HG03135 (cell line): ENCODE data around the gene METTL25.
"Not testable (repeated sequence)": the region's sequence is repeated elsewhere in the genome, so short reads cannot be mapped to it uniquely, and the experiment has no call there.

Experiments used
- ATAC-seq: cut with Tn5 transposase; IDR thresholded peaks from one replicate; pipeline ENCODE4 v1.9.1; 2021; ENCODE audit warnings: mild to moderate bottlenecking, moderate library complexity; ENCODE audit not compliant: unreplicated experiment

Gene METTL25, protein sequence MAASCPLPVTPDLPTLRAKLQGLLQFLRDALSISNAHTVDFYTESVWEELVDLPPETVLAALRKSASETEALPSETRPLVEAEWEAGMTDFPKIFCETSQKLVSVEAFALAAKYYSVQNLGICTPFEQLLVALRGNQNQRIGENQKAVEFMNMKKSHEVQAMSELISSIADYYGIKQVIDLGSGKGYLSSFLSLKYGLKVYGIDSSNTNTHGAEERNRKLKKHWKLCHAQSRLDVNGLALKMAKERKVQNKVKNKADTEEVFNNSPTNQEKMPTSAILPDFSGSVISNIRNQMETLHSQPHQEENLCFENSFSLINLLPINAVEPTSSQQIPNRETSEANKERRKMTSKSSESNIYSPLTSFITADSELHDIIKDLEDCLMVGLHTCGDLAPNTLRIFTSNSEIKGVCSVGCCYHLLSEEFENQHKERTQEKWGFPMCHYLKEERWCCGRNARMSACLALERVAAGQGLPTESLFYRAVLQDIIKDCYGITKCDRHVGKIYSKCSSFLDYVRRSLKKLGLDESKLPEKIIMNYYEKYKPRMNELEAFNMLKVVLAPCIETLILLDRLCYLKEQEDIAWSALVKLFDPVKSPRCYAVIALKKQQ

DNA sequence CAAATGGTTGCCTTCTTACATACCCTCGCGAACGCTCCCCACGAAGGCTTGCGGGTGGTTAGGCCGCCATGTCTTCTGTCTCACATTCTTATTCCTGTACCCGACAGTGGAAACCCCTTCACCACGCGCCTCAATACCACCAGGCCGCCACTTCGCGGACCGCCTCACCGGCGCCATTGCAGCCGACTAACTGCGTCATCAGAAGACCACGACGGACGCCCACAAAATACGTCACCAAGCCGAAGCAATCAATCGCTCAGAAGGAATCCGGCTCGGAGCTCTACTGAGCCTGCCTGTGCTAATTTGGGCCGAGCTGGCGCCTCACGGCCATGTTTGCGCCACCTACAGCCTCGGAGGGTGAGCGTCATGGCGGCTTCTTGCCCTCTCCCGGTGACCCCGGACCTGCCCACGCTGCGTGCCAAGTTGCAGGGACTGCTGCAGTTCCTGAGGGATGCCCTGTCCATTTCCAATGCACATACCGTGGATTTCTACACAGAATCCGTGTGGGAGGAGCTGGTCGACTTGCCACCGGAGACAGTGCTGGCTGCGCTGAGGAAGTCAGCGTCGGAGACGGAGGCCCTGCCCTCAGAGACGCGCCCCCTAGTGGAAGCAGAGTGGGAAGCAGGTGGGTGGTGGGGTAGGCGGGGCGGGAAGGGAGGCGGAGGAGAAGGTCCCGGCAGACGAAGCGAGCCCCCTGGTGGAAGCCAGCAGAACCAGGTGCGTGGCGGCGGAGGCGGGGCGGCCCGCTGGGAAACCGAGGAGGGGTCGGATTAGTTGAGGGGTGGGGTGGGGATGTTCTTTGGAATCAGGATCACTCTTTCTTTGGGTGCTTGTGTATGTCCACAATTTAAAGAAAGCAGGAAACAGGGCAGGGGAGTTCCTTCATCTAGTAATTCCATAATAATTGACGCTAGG, at the start of gene METTL25, which contains the start of gene CCDC59:
TSS of gene METTL25 (plus strand) at position 330 of the 915 bp plus-strand sequence. CDS start at position 367, 37 bp downstream.
TSS of gene CCDC59 (minus strand) at position 188 of the 915 bp plus-strand sequence. CDS start at position 177, 11 bp downstream.
- ATAC-seq, result peak; percentile 93

DNA sequence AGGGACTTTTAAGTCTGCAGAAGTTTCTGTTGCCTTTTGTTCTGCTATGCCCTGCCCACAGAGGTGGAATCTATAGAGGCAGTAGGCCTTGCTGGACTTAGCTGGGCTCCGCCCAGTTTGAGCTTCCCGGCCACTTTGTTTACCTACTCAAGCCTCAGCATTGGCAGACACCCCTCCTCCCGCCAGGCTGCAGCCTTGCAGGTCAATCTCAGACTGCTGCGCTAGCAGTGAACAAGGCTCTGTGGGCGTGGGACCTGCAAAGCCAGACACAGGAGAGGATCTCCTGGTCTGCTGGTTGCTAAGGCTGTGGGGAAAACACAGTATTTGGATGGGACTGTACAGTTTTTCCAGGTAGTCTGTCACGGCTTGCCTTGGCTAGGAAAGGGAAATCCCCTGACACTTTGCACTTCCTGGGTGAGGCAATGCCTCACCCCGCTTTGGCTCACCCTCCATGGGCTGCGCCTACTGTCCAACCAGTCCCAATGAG, 43.9 kb upstream of the METTL25 start:
- ATAC-seq, result no peak

DNA sequence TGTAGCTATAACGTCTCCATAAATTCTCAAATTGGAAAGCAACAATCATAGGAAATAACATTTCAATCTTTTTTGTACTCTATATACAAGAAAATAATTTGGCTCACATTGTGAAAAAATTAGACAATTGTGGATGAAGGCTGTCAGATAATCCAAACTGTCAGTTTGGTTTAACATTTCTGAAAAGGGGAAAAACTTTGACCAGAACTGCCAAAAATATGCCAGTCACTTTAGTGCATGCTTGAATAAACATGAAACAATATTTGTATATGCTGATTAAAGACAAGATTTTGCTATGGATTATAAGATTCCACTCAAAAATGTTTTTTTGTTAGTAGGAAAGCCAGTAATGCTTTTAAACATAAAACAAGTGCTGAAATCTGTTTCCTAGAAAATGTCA, 39.1 kb upstream of the METTL25 start:
- ATAC-seq, result no peak

DNA sequence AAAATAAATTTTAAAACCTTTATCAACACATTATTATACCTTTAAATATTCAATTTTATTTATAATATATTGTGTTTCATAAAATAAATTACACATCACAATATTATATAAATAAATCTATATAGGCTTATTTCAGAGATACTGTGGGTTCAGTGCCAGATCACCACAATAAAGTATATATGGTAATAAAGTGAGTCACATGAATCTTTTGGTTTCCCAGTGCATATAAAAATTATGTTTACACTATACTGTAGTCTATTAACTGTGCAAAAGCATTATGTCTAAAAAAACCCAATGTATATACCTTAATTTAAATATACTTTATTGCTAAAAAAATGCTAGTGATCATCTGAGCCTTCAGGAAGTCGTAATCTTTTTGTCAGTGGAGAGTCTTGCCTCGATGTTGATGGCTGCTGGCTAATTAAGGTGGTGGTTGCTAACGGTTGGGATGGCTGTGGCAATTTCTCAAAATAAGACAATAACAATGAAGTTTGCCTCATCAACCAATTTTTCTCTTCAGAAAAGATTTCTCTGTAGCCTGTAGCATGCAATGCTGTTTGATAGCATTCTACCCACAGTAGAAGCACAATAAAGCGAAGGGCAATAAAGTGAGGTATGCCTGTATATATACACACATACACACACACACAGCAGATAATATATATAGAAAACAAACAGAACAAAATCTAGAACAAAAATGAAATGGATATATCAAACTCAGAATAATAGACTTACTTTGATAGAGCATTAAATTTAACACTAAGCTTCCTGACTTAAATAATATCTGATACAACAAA, 32.6 kb upstream of the METTL25 start:
- no peak for ATAC-seq

GRCh38 chr12:82326905-82327503, 31.3 kb upstream of the METTL25 start:
- no peak for ATAC-seq

- ATAC-seq, result no peak
Observed at GRCh38 chr12:82327861-82328260, 30.5 kb upstream of the METTL25 start.

GRCh38 chr12:82329508-82329907, 28.8 kb upstream of the METTL25 start:
- ATAC-seq, result no peak

- no peak for ATAC-seq
Observed at GRCh38 chr12:82350161-82350560, 8.2 kb upstream of the METTL25 start.

DNA sequence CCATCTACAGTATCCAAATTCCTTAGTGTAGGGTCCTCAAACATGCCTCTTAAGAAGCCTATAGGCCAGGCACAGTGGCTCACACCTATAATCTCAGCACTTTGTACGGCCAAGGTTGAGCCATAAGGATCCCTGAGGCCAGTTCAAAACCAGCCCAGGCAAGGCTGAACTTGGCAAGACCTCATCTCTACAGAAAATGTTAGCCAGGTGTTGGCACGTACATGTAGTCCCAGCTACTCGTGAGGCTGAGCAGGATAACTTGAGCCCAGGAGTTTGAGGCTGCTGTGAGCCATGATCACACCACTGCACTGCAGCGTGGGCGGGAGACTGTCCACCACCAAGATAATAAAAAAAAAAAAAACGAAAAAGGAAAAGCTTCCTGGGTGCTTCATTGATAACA, 6.9 kb upstream of the METTL25 start:
- ATAC-seq, result no peak

DNA sequence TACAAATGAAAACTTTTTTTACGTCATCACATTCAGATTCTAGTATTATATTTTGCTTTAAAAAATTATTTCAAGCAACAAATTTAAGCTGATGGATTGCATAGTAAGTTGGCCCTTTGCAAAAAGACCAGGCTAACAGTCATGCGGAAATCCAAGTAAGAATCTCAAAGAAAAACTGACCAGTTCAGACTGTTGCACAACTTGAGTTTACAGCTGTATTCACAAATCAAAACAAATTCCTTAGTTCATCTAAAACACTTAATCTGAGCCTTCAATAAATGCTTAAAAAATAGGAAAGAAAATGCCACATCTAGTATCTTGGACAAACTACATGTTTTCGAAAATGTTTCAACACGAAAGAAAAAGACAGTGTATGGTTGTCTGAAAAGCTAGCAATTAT, 989 bp upstream of the METTL25 start:
- no peak for ATAC-seq

- ATAC-seq, result no peak
Observed at GRCh38 chr12:82357845-82358199, 507 bp upstream of the METTL25 start.

DNA sequence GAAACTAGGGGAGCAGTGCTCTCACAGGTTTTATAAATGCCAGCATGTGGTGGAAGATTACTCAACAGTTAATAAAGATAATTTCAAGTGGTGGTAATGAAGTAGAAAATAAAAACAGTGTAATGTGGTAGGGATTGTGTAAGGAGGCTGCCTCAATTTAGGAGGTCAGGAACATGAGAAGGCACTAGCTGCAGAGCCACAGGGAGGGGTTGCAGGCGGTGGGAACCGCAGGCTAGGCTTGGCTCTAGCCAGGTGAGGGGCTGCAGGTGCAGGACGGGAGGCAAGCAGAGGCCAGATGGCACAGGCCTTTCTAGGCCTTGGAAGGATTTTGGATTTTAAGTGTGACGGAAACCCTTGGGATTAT, 768 bp downstream of the METTL25 start:
- ATAC-seq, result no peak

DNA sequence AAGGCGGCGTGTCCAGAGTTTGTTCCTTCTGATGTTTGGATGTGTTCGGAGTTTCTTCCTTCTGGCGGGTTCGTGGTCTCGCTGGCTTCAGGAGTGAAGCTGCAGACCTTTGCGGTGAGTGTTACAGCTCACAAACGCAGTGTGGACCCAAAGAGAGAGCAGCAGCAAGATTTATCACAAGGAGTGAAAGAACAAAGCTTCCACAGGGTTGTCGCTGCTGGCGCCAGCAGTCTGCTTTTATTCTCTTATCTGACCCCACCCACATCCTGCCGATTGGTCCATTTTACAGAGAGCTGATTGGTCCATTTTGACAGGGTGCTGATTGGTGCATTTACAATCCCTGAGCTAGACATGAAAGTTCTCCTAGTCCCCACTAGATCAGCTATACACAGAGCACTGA, 2.5 kb downstream of the METTL25 start:
- not testable (repeated sequence) for ATAC-seq

DNA sequence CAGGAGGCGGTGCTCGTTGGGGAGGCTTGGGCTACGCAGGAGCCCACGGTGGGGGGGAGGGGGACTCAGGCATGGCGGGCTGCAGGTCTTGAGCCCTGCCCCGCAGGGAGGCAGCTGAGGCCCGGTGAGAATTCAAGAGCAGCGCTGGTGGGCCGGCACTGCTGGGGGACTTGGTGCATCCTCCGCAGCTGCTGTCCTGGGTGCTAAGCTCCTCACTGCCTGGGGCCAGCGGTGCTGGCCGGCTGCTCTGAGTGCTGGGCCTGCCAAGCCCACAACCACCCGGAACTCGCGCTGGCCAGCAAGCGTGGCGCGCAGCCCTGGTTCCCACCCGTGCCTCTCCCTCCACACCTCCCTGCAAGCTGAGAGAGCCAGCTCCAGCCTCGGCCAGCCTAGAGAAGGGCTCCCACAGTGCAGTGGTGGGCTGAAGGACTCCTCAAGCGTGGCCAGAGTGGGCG, 3.2 kb downstream of the METTL25 start:
- no peak for ATAC-seq

DNA sequence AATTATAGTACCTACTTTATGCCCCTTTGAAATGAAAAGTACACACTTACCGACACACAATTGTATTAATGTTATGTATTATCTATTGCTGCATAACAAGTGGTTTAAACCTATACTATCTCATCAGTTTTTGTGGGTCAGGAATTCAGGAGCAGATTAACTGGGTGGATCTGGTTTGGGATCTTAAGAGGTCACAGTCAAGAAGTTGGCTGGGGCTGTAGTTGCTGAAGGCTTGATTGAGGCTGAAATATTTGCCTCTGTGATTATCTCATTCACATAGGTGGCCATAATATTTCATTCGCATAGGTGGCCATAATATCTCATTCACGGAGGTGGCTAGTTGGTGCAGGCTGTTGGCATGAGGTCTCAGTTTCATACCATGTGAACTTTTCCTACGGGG, 5.7 kb downstream of the METTL25 start:
- no peak for ATAC-seq

DNA sequence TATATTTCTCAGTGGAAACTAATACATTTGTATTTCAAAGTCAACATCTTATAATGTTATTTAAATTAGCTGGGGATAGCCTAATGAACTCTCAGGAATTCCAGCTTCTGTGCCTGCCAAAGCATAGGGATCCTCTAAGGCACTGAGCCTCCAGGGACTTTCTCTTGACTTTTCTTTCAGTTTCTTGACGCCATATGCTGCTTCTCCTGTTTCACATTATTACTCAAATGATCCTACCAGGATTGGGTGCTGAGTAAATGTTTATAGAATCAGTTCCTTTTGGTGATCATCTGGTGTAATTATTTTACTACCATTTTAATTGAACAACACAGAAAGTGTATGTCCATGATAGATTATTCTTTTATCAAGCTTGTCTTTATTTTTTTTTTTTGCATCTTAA, 7.9 kb downstream of the METTL25 start:
- no peak for ATAC-seq

DNA sequence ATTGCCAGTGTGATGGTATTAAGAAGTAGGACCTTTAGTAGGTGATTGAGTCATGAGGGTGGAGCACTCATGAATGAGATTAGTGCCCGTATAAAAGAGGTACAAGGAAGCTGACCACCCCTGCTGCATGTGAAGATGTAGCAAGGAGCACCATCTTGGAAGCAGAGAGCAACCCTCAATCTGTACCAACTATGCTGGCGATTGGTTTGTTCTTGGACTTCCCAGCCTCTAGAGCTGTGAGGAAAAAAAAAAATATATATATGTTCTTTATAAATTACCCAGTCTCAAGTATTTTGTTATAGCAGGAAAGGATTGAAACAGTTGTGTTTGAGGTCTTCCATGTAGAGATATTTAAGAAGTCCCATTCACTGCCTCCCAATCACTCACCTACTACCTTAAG, 16.9 kb downstream of the METTL25 start:
- ATAC-seq, result no peak

- no peak for ATAC-seq
Observed at GRCh38 chr12:82378997-82379396, 20.7 kb downstream of the METTL25 start.

- ATAC-seq, result no peak
Observed at GRCh38 chr12:82383930-82384552, 25.7 kb downstream of the METTL25 start.

DNA sequence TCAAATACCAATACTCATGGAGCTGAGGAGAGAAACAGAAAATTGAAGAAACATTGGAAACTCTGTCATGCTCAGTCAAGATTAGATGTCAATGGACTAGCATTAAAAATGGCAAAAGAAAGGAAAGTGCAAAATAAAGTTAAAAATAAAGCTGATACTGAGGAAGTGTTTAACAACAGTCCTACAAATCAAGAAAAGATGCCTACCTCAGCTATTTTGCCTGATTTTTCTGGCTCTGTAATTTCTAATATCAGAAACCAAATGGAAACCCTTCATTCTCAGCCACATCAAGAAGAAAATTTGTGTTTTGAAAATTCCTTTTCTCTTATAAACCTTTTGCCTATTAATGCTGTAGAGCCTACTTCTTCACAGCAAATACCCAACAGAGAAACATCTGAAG, 40.5 kb downstream of the METTL25 start:
- no peak for ATAC-seq
